ENCODE measurements around the gene OR52W1. TPM values are rescaled to one million over a fixed set of nuclear protein-coding genes. Genes with fewer than 3 reads are reported as not detected.

Gene OR52W1
- total RNA-seq, 1 experiment from 2014 or later: not detected

Other genes with a start within 250 kb of the OR52W1 start
- gene OR56A5, start 230.7 kb upstream of the OR52W1 start, total RNA-seq (2014; rRNA removed; shearing (Covaris generic)): not detected in 2 replicates
- not detected in 2 replicates for gene OR52L1, start 212.2 kb upstream of the OR52W1 start, total RNA-seq (2014; rRNA removed; shearing (Covaris generic))
- gene OR56A4, start 192.3 kb upstream of the OR52W1 start, total RNA-seq (2014; rRNA removed; shearing (Covaris generic)): not detected in 2 replicates
- not detected in 2 replicates for gene OR56A1, start 168.5 kb upstream of the OR52W1 start, total RNA-seq (2014; rRNA removed; shearing (Covaris generic))
- not detected in 2 replicates for gene OR56B4, start 91.5 kb upstream of the OR52W1 start, total RNA-seq (2014; rRNA removed; shearing (Covaris generic))
- not detected in 2 replicates for gene OR52B2, start 28.9 kb upstream of the OR52W1 start, total RNA-seq (2014; rRNA removed; shearing (Covaris generic))
- not detected in 2 replicates for gene C11orf42, start 6.3 kb downstream of the OR52W1 start, total RNA-seq (2014; rRNA removed; shearing (Covaris generic))
- 5.6 and 10.0 TPM in 2 replicates for gene FHIP1B, start 35.4 kb downstream of the OR52W1 start, total RNA-seq (2014; rRNA removed; shearing (Covaris generic))
- not detected in 2 replicates for gene CNGA4, start 39.9 kb downstream of the OR52W1 start, total RNA-seq (2014; rRNA removed; shearing (Covaris generic))
- gene CCKBR, start 60.6 kb downstream of the OR52W1 start, total RNA-seq (2014; rRNA removed; shearing (Covaris generic)): not detected in 2 replicates
- gene CAVIN3, start 121.3 kb downstream of the OR52W1 start, total RNA-seq (2014; rRNA removed; shearing (Covaris generic)): 174 and 307 TPM in 2 replicates
- gene SMPD1, start 191.2 kb downstream of the OR52W1 start, total RNA-seq (2014; rRNA removed; shearing (Covaris generic)): 38.9 and 57.9 TPM in 2 replicates
- gene APBB1, start 219.9 kb downstream of the OR52W1 start, total RNA-seq (2014; rRNA removed; shearing (Covaris generic)): 12.0 and 17.1 TPM in 2 replicates
- gene HPX, start 241.8 kb downstream of the OR52W1 start, total RNA-seq (2014; rRNA removed; shearing (Covaris generic)): 0.32 TPM in 1 of 2 replicates, not detected in the other

Measured in SJSA1 (cell line).